Neural progenitor cell (in vitro differentiated cells): ENCODE measurements around the gene GPR162. TPM values are rescaled to one million over a fixed set of nuclear protein-coding genes. Genes with fewer than 3 reads are reported as not detected.

ENCODE experiments used
- DNase-seq: peaks from one replicate; pipeline ENCODE4 v3.0.0-alpha.2; 2016; ENCODE audit warnings: low spot score
- H2AFZ ChIP-seq: fragments of 200-600 bp; sonication (generic); replicated peaks from 2 replicates; pipeline ENCODE4 v1.6.1; 2016; ENCODE audit warnings: antibody characterized with exemption
- H3F3A ChIP-seq: fragments of 200-600 bp; sonication (generic); 2 replicates; pipeline ENCODE4 v1.6.1; 2016; ENCODE audit warnings: antibody characterized with exemption, low read depth
- H3K27ac ChIP-seq: fragments of 200-600 bp; sonication (generic); 2 replicates; pipeline ENCODE4 v1.5.1; 2016; ENCODE audit warnings: mild to moderate bottlenecking
- H3K27me3 ChIP-seq: fragments of 200-600 bp; sonication (generic); 2 replicates; pipeline ENCODE4 v1.6.1; 2016; ENCODE audit warnings: mild to moderate bottlenecking, moderate library complexity
- H3K36me3 ChIP-seq: fragments of 200-600 bp; sonication (generic); 2 replicates; pipeline ENCODE4 v1.5.1; 2016
- H3K4me1 ChIP-seq: fragments of 200-600 bp; sonication (generic); 2 replicates; pipeline ENCODE4 v1.6.1; 2016; ENCODE audit warnings: mixed run types
- H3K4me2 ChIP-seq: fragments of 200-600 bp; sonication (generic); 2 replicates; pipeline ENCODE4 v1.6.1; 2016
- H3K4me3 ChIP-seq: fragments of 200-600 bp; sonication (generic); 2 replicates; pipeline ENCODE4 v1.5.1; 2016
- H3K79me2 ChIP-seq: fragments of 200-600 bp; sonication (generic); 2 replicates; pipeline ENCODE4 v1.6.1; 2016; ENCODE audit warnings: low read depth
- H3K9ac ChIP-seq: fragments of 200-600 bp; sonication (generic); 2 replicates; pipeline ENCODE4 v1.6.1; 2016
- H3K9me3 ChIP-seq: fragments of 200-600 bp; sonication (generic); 2 replicates; pipeline ENCODE4 v1.5.1; 2016; ENCODE audit warnings: low read depth
- H4K20me1 ChIP-seq: fragments of 200-600 bp; sonication (generic); 2 replicates; pipeline ENCODE4 v1.6.1; 2016; ENCODE audit warnings: low read depth
- H3K27ac Mint-ChIP-seq: 3 replicates; pipeline ENCODE4 v1.8.0; 2021; ENCODE audit warnings: mixed read lengths
- H3K27me3 Mint-ChIP-seq: 2 replicates; pipeline ENCODE4 v1.8.0; 2022; ENCODE audit warnings: low read depth, mild to moderate bottlenecking, inconsistent platforms, moderate library complexity, mixed read lengths; ENCODE audit not compliant: insufficient read depth
- H3K36me3 Mint-ChIP-seq: 3 replicates; pipeline ENCODE4 v1.8.0; 2021; ENCODE audit warnings: mixed read lengths
- H3K4me1 Mint-ChIP-seq: 3 replicates; pipeline ENCODE4 v1.8.0; 2021; ENCODE audit warnings: mixed read lengths
- H3K4me3 Mint-ChIP-seq: 3 replicates; pipeline ENCODE4 v1.8.0; 2021; ENCODE audit warnings: mild to moderate bottlenecking, moderate library complexity, mixed read lengths
- H3K9me3 Mint-ChIP-seq: 3 replicates; pipeline ENCODE4 v1.8.0; 2020; ENCODE audit warnings: mixed read lengths
- EZH2 ChIP-seq: fragments of 200-600 bp; sonication (generic); IDR thresholded peaks from 2 replicates; pipeline ENCODE4 v1.6.1; 2017; ENCODE audit warnings: antibody characterized with exemption, mild to moderate bottlenecking, moderate library complexity
- EZH2phosphoT487 ChIP-seq: fragments of 200-600 bp; sonication (generic); IDR thresholded peaks from 2 replicates; pipeline ENCODE4 v1.6.1; 2017; ENCODE audit warnings: antibody characterized with exemption
- total RNA-seq: library from RNA; depleted of rRNA; stranded (reverse); fragments of >200 nt; gene quantifications from 2 replicates; pipeline ENCODE4 v1.2.3, GENCODE V29; 2015; ENCODE audit warnings: low replicate concordance
- TF ChIP-seq, protein P1 (sequence below): fragments of 200-600 bp; sonication (generic); IDR thresholded peaks from 2 replicates; pipeline ENCODE4 v1.5.1; 2017; ENCODE audit warnings: antibody characterized with exemption, mild to moderate bottlenecking

The GPR162 gene
- total RNA-seq, 1 donor from 2014 or later: 10.0 TPM

DNA sequence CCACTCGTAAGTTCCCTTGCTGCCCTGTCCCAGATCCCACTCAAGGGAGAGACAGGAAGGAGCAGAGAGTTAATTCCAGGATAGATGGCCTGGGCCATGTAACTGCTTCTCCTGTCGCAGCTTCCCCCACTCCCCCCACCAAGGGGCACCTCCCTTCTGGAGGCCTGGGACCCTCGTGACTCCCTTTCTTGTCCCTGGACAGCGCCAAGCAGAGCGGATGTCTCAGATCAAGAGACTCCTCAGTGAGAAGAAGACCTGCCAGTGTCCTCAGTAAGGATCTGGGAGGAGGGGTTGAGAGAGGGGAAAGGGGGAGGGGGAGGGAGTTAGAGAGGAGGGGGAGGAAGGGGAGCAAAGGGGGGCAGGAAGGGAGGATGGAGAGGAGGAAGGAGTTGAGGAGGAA is 3.0 kb upstream of the GPR162 start:
- H3K79me2 ChIP-seq: no peaks in the 10 kb centered on the region
- H3K36me3 ChIP-seq: no peaks in the 10 kb centered on the region
- no peak overlapping the region for H3K9ac ChIP-seq
- Mint-ChIP-seq H3K36me3 (peaks cover 3% of the 10 kb centered on the region), H3K9me3 (no peaks in the 10 kb centered on the region), H3K27ac (peak overlapping the region; percentile 96), H3K4me1 (peaks cover 60% of the 10 kb centered on the region), H3K4me3 (peak overlapping the region; percentile 73), H3K27me3 (peaks cover 9% of the 10 kb centered on the region)
- peaks cover 54% of the 10 kb centered on the region for H3F3A ChIP-seq
- H3K27me3 ChIP-seq: no peaks in the 10 kb centered on the region
- peaks cover 53% of the 10 kb centered on the region for H3K4me1 ChIP-seq
- no peak for TF ChIP-seq EZH2phosphoT487
- no peak overlapping the region for H2AFZ ChIP-seq
- no peaks in the 10 kb centered on the region for H4K20me1 ChIP-seq
- DNase-seq: no peak
- H3K27ac ChIP-seq: no peak overlapping the region
- H3K4me2 ChIP-seq: peak overlapping the region; percentile 89
- no peaks in the 10 kb centered on the region for H3K9me3 ChIP-seq
- H3K4me3 ChIP-seq: no peak overlapping the region

GRCh38 chr12:6819106-6820030 is 2.3 kb upstream of the GPR162 start:
- Mint-ChIP-seq H3K4me1 (peaks cover 62% of the 10 kb centered on the region), H3K36me3 (peaks cover 6% of the 10 kb centered on the region), H3K27ac (peak overlapping the region; percentile 99), H3K4me3 (peak overlapping the region; percentile 89), H3K27me3 (peaks cover 9% of the 10 kb centered on the region), H3K9me3 (no peaks in the 10 kb centered on the region)
- DNase-seq: no peak
- Histone ChIP-seq H3F3A (peaks cover 57% of the 10 kb centered on the region), H3K36me3 (no peaks in the 10 kb centered on the region), H3K27ac (peak overlapping the region; percentile 53), H3K4me2 (peak overlapping the region; percentile 89), H3K27me3 (no peaks in the 10 kb centered on the region), H3K79me2 (no peaks in the 10 kb centered on the region), H4K20me1 (no peaks in the 10 kb centered on the region), H3K4me3 (no peak overlapping the region), H3K9ac (no peak overlapping the region), H3K9me3 (no peaks in the 10 kb centered on the region), H2AFZ (no peak overlapping the region), H3K4me1 (peaks cover 53% of the 10 kb centered on the region)
- TF ChIP-seq EZH2: no peak
- TF ChIP-seq, protein P1, sequence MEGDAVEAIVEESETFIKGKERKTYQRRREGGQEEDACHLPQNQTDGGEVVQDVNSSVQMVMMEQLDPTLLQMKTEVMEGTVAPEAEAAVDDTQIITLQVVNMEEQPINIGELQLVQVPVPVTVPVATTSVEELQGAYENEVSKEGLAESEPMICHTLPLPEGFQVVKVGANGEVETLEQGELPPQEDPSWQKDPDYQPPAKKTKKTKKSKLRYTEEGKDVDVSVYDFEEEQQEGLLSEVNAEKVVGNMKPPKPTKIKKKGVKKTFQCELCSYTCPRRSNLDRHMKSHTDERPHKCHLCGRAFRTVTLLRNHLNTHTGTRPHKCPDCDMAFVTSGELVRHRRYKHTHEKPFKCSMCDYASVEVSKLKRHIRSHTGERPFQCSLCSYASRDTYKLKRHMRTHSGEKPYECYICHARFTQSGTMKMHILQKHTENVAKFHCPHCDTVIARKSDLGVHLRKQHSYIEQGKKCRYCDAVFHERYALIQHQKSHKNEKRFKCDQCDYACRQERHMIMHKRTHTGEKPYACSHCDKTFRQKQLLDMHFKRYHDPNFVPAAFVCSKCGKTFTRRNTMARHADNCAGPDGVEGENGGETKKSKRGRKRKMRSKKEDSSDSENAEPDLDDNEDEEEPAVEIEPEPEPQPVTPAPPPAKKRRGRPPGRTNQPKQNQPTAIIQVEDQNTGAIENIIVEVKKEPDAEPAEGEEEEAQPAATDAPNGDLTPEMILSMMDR: peak; percentile 6

DNA sequence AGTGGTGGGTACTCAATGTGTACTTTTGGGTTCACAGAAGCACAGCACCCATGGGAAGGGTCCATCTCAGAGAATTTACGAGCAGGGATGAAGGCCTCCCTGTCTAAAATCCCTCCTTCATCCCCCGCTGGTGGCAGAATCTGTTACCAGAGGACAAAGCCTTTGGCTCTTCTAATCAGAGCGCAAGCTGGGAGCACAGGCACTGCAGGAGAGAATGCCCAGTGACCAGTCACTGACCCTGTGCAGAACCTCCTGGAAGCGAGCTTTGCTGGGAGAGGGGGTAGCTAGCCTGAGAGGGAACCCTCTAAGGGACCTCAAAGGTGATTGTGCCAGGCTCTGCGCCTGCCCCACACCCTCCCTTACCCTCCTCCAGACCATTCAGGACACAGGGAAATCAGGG is 1.5 kb upstream of the GPR162 start:
- peak overlapping the region; percentile 89 for H3K4me2 ChIP-seq
- no peak for TF ChIP-seq EZH2phosphoT487
- TF ChIP-seq, protein P1: no peak
- TF ChIP-seq EZH2: no peak
- no peak overlapping the region for H3K9ac ChIP-seq
- H4K20me1 ChIP-seq: no peaks in the 10 kb centered on the region
- Mint-ChIP-seq H3K4me3 (peak overlapping the region; percentile 89), H3K27ac (peak overlapping the region; percentile 99), H3K27me3 (peaks cover 13% of the 10 kb centered on the region), H3K9me3 (no peaks in the 10 kb centered on the region), H3K4me1 (peaks cover 68% of the 10 kb centered on the region), H3K36me3 (peaks cover 11% of the 10 kb centered on the region)
- no peaks in the 10 kb centered on the region for H3K9me3 ChIP-seq
- H3K27me3 ChIP-seq: no peaks in the 10 kb centered on the region
- H3K27ac ChIP-seq: peak overlapping the region; percentile 27
- H3K4me3 ChIP-seq: peak overlapping the region; percentile 52
- H3K36me3 ChIP-seq: no peaks in the 10 kb centered on the region
- peaks cover 57% of the 10 kb centered on the region for H3F3A ChIP-seq
- peak; percentile 66 for DNase-seq
- peaks cover 54% of the 10 kb centered on the region for H3K4me1 ChIP-seq
- no peaks in the 10 kb centered on the region for H3K79me2 ChIP-seq
- no peak overlapping the region for H2AFZ ChIP-seq
